Mucosa of stomach (tissue), 1 donor: ENCODE data around the gene LRRC4C.
"Not testable (repeated sequence)": the region's sequence is repeated elsewhere in the genome, so short reads cannot be mapped to it uniquely, and the experiment has no call there.

Experiments used
- H3K27me3 ChIP-seq: one replicate; pipeline ENCODE4 v1.7.0; 2013; ENCODE audit warnings: mild to moderate bottlenecking, low read length; ENCODE audit not compliant: control insufficient read depth, insufficient read depth
- H3K36me3 ChIP-seq: one replicate; pipeline ENCODE4 v1.7.0; 2013; ENCODE audit warnings: low read length; ENCODE audit not compliant: control insufficient read depth, insufficient read depth
- H3K4me1 ChIP-seq: one replicate; pipeline ENCODE4 v1.7.0; 2013; ENCODE audit warnings: mild to moderate bottlenecking, low read length; ENCODE audit not compliant: control insufficient read depth, insufficient read depth
- H3K4me3 ChIP-seq: one replicate; pipeline ENCODE4 v1.7.0; 2013; ENCODE audit warnings: low read length
- H3K9ac ChIP-seq: one replicate; pipeline ENCODE4 v1.7.0; 2013; ENCODE audit warnings: mild to moderate bottlenecking, low read length, moderate library complexity
- H3K9me3 ChIP-seq: one replicate; pipeline ENCODE4 v1.7.0; 2013; ENCODE audit warnings: mild to moderate bottlenecking, low read length, moderate library complexity; ENCODE audit not compliant: control insufficient read depth
- donor health status: Pancreatic carcinoma.

Gene LRRC4C

DNA sequence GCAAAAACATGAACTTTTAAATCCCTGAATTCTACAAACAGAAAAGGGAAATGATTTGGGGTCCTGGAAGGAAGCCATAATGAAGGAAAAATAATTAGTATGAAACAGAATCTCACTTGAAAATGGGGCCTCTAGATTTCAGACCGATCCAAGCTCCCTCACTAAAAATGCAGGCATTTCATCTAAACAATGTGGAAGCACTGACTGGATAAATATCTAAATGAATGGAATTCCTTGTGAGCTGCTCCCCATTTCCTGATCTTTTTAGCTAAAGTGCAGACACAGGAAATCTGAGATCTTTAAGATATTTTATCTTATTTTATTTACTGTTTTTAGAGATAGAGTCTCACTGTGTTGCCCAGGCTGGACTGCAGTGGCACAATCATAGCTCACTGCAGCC is 1255.8 kb downstream of the LRRC4C start:
- Histone ChIP-seq H3K27me3 (no peaks in the 10 kb centered on the region), H3K4me3 (no peak overlapping the region), H3K9me3 (no peaks in the 10 kb centered on the region), H3K4me1 (no peaks in the 10 kb centered on the region), H3K36me3 (no peaks in the 10 kb centered on the region), H3K9ac (no peak overlapping the region)

DNA sequence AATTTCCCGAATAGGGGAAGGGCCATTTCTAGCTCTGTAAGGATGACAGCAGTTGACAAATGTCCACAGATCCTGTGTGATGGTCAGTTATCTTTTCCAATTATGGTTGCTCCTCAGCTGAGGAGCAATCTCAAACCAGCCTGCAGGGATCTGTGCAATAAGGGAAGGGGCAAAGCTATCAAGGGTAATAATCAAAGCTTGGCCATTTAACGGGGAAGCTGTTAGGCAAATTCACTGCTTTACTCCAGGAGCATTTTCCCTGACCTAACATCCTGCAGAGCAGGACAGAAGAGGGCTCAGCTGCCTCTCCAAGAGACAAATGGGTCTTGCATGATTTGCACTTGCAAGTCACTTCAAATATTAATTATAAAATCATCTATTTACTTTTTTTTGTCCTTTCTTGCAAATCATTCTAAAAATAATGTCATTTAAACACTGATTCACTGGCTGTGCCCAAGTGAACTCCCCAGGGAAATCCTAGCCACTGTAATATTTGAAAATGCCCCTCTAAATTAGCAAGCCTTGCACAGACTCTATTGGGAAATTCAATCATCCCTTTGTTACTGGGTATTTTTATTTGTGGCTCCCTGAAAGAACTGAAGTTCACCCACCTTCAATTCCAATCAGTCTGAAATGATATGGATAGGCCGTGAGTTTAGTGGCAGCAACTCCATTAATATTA is 1256.7 kb downstream of the LRRC4C start:
- no peaks in the 10 kb centered on the region for H3K9me3 ChIP-seq
- H3K9ac ChIP-seq: no peak overlapping the region
- no peak overlapping the region for H3K4me3 ChIP-seq

DNA sequence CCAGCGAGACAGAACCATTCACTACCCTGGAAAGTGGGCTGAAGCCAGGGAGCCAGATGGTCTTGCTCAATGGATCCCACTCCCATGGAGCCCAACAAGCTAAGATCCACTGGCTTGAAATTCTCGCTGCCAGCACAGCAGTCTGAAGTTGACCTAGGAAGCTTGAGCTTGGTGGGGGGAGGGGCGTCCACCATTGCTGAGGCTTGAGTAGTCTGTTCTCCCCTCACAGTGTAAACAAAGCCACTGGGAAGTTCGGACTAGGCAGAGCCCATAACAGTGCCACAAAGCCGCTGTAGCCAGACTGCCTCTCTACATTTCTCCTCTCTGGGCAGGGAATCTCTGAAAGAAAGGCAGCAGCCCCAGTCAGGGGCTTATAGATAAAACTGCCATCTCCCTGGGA is 1266.9 kb downstream of the LRRC4C start:
- H3K4me3 ChIP-seq, H3K9ac ChIP-seq: not testable (repeated sequence)

More for the DNA sequence above, 1256.7 kb downstream of the LRRC4C start:
- Histone ChIP-seq H3K4me1 (no peaks in the 10 kb centered on the region), H3K36me3 (no peaks in the 10 kb centered on the region), H3K27me3 (no peaks in the 10 kb centered on the region)

DNA sequence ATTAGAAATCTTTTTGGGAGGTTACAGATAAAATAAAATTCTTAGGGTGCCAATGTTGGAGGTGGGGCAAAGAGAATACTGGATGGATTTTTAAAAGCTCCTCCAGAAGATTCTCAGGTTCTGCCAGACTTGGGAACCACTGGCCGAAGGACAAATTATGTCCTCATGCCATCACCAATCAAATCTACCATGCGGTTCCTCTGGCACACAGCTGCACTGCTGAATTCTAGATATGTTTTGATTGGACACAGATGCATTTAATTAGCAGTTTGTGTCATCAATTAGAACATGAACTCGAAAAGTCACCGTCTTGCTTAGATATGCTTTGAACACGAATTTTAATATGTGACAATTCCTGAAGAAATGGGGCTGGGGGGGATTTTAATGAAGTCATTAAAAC is 1269.2 kb downstream of the LRRC4C start:
- Histone ChIP-seq H3K9ac (no peak overlapping the region), H3K4me3 (no peak overlapping the region), H3K36me3 (no peaks in the 10 kb centered on the region), H3K4me1 (no peaks in the 10 kb centered on the region), H3K27me3 (no peaks in the 10 kb centered on the region), H3K9me3 (no peaks in the 10 kb centered on the region)

More for the DNA sequence above, 1266.9 kb downstream of the LRRC4C start:
- H3K27me3 ChIP-seq, H3K9me3 ChIP-seq, H3K36me3 ChIP-seq, H3K4me1 ChIP-seq: not testable (repeated sequence)

DNA sequence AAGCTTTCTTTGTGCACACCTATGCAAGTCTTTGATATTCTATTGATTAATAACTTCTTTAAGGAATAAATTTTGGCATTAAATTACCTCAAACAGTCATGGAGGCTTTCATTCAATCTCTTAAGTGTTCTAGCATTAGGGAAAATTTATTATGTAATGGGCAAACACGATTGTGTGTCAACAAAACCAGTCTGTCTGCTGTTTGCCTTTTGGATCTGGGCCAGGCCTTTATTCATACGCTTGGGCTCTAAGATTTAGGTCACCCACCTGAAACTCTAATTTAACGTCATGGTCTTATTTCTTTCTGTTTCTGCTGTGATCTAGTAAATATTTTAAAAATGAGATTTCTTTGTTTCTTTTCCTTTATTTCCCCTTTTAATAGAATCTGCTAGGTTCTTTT is 1270.6 kb downstream of the LRRC4C start:
- Histone ChIP-seq H3K9me3 (no peaks in the 10 kb centered on the region), H3K36me3 (no peaks in the 10 kb centered on the region), H3K4me3 (no peak overlapping the region), H3K9ac (no peak overlapping the region), H3K4me1 (no peaks in the 10 kb centered on the region), H3K27me3 (no peaks in the 10 kb centered on the region)

DNA sequence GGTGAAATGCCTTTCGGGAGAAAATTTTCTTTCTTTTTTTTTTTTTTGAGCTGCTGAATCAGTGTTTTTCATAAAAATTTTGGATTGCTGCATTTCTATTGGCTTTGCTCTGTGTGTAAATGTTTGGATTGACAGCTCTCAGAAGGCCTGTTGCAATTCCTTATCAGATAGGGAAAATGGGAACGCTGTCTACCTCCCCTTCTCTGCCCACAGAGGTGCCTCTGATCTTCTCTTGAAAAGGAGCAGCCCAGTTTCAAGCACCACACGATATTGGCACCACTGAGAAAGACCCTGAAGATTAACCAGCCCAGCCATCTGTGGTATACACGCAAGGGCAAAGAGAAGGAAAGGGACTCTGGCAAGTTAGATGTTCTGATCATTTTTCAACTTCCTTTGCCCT is 1272.2 kb downstream of the LRRC4C start:
- Histone ChIP-seq H3K36me3 (no peaks in the 10 kb centered on the region), H3K4me3 (no peak overlapping the region), H3K9ac (no peak overlapping the region), H3K9me3 (no peaks in the 10 kb centered on the region), H3K27me3 (no peaks in the 10 kb centered on the region), H3K4me1 (no peaks in the 10 kb centered on the region)

DNA sequence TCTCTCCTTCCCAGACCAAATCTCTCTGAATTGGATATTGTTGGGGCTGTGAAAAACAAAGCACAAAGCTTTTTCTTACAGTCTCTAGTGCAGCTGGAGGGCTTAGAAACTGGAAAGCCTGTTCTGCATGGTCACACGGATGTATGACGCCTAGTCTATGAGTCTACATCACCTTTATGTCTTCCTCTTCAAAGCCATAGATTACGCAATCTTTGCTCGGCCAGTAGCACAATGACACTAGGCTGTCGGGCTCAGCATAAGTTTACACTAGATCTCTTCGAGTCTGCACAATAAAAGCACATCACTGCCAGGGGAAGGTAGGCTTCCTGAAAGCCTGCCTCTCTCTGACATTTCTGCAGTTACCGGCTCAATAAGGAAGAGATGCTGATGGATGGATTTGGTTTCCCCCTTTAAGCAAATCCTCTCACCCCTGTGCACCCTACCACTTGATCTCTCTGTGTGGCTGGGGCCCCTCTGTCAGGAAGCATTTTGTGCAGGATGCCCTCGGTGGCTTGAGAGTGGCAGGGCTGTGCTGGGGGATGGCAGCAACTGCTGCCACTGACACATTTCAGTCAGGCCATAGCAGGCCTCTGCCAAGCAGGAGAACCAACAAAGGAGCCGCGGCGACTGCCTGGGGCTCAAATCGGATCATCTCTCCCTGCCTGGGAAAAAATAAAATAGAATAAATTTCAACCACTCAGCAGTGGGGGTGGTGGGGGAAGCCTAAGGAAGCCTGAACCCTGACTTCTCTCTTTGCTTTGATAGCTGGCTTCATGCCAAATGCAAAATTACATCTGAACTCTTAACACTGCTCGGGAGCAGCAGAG is 1272.8 kb downstream of the LRRC4C start:
- H3K36me3 ChIP-seq: no peaks in the 10 kb centered on the region
- no peaks in the 10 kb centered on the region for H3K4me1 ChIP-seq
- no peak overlapping the region for H3K4me3 ChIP-seq
- no peaks in the 10 kb centered on the region for H3K9me3 ChIP-seq
- no peak overlapping the region for H3K9ac ChIP-seq
- H3K27me3 ChIP-seq: no peaks in the 10 kb centered on the region

DNA sequence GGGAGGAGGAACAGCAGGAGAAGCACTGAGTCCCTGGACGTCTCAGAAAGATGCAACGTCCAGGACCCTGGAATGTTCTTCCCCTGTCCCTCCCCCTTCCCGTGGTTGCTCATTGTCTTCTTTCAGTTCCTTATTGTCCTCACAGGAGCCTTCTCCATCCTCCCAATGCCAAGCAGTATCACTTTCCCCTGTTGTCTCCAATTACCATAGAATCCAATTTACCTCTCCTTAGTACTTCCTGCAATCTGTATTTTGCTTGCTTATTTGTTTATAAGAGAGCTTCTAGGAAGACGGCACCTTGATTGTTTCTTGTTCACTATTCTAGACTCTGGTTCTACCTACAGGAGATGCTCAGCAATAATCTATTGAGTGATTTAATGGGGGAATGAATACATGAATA is 1273.7 kb downstream of the LRRC4C start:
- no peaks in the 10 kb centered on the region for H3K4me1 ChIP-seq
- H3K9me3 ChIP-seq: no peaks in the 10 kb centered on the region
- H3K9ac ChIP-seq: no peak overlapping the region
- H3K4me3 ChIP-seq: no peak overlapping the region
- no peaks in the 10 kb centered on the region for H3K27me3 ChIP-seq
- no peaks in the 10 kb centered on the region for H3K36me3 ChIP-seq

DNA sequence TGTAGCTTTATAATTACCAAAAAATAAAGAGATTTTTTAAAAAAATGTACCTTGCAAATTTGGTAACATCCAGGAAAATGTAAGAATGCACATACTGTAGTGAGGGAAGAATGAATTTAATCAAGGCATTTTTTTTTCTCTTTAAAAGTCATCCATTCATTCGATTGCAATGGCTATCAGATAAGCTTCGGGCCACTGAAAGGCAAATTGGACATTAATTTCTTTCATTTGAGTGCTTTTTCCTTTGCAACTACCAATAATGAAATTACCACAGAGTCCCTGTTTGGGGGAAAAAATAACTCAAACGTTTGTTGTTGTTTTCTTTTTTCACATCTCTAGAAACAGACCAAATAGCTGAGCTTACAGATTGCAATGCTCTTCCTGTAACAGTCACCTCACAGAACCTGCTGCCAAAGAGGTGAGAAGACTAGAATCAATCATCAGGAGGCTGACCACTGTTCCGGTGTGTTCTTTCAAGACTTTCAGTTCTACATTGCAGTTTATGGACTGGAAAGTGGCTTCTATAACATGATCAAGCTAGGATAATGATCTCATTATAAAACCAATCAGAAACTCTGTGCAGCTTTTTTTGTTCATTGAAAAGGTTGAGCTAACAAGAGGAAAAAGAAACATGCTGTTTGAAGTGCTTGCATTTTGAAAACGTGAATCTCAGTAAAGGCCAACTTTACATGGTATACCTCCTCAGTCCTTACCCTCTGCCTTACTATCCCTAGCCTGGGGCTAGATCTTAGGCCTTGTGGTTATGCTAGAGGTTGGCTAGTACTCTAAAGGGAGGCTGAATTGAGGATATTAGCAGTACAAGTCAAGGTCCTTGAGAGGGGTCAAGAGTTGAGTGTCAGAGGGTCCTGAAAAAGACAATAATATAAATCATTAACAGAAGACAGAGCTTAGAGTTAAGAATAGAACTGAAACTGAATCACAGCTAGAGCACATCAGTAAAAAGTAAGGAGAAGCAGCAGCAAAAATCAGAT is 1276.1 kb downstream of the LRRC4C start:
- H3K4me1 ChIP-seq: no peaks in the 10 kb centered on the region
- no peaks in the 10 kb centered on the region for H3K36me3 ChIP-seq
- no peaks in the 10 kb centered on the region for H3K27me3 ChIP-seq
- H3K9me3 ChIP-seq: no peaks in the 10 kb centered on the region
- no peak overlapping the region for H3K9ac ChIP-seq
- no peak overlapping the region for H3K4me3 ChIP-seq

DNA sequence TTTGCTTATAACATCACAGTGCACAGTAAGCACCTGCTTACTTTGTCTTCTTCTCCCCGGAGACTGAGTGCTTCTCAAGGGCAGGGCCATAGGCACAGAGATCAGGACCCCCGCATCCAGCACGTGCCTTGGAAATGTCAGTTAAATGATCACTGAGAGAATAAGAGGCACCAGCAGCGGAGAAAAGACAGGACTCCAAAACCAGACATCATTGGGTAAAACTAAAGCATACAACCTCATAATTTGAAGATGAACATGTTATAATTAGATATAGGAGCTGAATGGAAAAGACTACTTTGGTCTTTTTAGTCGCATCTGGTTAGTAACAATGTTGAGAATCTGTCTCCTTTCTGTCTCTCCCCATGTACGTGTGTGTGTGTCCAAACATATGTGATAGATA is 1279.9 kb downstream of the LRRC4C start:
- no peak overlapping the region for H3K4me3 ChIP-seq

DNA sequence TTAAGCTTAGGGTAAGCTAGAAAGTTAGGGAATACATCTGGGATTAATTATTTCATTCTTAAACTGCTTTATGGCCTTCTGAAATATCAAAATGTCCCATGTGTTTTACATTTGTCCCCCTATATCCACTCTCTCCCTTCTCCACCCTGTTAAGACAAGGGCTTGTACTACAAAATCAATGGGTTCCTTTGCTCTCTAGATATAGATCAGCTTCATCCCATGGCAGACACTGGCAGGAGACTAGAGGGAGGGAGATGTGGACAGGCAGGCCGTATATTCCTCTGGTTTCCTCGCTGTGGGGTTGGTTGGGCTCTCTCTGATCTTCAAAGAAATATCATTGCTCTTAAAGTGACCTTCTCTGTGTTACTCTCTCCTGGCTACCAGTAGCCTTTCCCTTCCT is 1281.0 kb downstream of the LRRC4C start:
- no peak overlapping the region for H3K9ac ChIP-seq
- no peaks in the 10 kb centered on the region for H3K4me1 ChIP-seq
- no peaks in the 10 kb centered on the region for H3K27me3 ChIP-seq
- H3K9me3 ChIP-seq: no peaks in the 10 kb centered on the region
- no peak overlapping the region for H3K4me3 ChIP-seq
- H3K36me3 ChIP-seq: no peaks in the 10 kb centered on the region

More for the DNA sequence above, 1279.9 kb downstream of the LRRC4C start:
- H3K9me3 ChIP-seq: no peaks in the 10 kb centered on the region
- H3K4me1 ChIP-seq: no peaks in the 10 kb centered on the region
- H3K27me3 ChIP-seq: no peaks in the 10 kb centered on the region
- no peak overlapping the region for H3K9ac ChIP-seq
- H3K36me3 ChIP-seq: no peaks in the 10 kb centered on the region

DNA sequence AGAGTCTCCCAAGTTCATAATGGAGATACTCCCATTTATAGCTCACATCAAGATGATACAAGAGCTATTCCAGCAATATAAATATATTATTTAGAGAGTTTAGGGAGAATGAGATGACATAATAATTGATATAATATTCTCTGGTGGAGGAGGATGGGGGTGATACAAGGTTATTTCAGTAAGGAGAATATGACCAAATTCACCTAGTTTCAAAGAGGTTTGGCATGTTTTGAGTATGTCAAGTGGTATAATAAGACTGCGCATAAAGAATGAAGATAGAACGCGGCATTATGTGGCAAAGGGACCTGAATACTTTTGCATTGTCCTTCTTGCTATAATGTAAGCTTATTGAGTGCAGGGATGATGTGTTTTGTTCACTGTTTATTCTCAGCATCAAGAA is 1283.5 kb downstream of the LRRC4C start:
- no peak overlapping the region for H3K9ac ChIP-seq
- no peak overlapping the region for H3K4me3 ChIP-seq
- no peaks in the 10 kb centered on the region for H3K27me3 ChIP-seq
- no peaks in the 10 kb centered on the region for H3K36me3 ChIP-seq
- no peaks in the 10 kb centered on the region for H3K9me3 ChIP-seq
- H3K4me1 ChIP-seq: no peaks in the 10 kb centered on the region
